HG02870 (cell line): ENCODE results near the gene FLII.
A peak's percentile ranks its signal among the peaks of the same experiment; 100 is the strongest.

Source experiments
- ATAC-seq: cut with Tn5 transposase; IDR thresholded peaks from one replicate; pipeline ENCODE4 v1.9.1; 2021; ENCODE audit warnings: mild to moderate bottlenecking, moderate library complexity; ENCODE audit not compliant: unreplicated experiment

The FLII gene

DNA sequence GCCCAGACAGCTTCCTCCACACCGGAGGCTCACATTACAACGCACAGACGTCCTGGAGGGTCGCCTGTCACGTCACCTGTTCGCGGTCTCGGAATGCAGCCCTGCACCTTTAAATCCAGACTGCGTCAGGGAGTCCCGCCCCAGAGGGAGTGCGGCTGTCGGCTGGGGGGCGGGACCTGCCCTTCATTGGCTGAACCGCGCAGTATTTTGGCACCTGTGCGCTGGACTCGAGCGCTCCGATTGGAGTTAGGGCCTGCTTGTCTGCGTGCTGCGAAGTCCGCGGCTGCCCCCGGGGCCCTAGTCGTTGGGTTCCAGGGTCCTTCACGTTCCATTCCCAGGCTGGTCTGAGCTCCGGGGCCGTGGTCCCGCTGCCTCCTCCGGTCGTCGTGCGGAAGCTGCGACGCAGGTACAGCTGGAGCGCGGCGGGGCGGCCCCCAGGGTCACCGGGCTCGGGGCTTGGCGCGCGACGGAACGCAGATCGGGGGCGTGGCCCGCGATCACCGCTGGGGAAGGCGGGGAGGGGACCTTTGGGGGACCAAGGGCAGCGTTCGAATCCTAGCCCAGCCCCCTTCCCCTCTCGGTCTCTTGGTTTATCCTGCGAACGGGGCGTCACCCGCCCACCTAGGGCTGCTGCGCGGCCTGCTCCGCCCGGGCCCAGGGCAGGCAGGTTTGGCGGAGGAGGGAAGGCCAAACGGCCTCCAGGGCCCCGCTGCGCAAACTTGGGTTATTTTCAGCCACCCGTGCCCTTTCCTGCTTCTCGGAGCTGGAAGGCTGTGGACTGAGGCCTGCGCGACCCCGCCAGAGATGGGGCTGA, 2.0 kb upstream of the FLII start, which contains the start of gene MIEF2:
Gene MIEF2, plus strand, starts transcription at position 331 of the 814 bp plus-strand sequence. CDS start 2,059 bp downstream, outside the sequence.
- ATAC-seq = peak; percentile 77

DNA sequence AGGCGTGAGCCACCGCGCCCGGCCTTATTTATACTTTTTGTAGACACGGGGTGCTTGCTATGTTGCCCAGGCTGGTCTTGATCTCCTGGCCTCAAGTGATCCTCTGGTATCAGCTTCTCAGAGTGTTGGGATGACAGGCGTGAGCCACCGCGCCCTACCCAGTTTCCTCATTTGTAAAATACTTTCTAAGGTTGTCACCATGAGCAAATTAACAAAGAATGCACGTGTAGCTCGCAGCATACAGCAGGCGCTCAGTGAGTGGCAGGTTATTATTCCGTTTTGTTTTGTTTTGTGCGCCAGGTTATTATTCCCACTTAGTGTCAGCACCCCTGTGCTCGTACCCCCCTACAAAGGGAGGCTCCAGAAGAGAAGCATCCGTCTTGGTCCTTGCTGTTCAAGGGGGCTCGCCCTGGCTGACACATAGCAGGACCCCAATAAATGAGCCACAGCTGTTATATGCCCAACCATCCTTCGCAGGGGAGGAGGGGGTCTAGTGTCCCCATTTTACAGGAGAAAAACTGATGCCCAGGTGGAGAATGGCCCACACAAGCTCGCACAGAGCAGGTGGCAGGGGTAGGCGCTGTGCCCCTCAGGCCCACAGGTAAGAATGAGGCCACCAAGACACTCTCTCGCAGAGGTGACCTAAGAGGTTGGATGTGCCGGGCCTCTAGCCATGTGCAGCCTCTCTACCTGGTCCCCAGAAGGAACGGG, 1.2 kb upstream of the FLII start:
- no peak for ATAC-seq

DNA sequence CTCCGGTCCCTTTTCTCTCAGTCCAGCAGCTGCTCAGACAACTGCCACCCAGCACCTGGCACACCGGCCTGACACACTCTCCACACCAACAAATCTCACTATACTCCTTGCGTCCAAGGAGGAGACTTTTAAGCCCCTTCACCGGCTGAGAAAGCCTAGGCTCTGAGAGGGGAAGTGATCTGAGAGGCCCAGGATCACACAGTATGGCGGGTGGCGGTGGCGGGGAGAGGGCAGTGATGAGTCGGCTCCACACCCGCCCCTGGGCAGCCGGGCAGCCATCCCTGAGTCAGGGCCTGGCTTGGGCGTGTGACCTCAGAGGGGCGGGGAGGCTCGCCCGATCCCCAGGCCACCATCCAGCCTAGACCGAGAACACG, 569 bp downstream of the FLII start:
- ATAC-seq = no peak

DNA sequence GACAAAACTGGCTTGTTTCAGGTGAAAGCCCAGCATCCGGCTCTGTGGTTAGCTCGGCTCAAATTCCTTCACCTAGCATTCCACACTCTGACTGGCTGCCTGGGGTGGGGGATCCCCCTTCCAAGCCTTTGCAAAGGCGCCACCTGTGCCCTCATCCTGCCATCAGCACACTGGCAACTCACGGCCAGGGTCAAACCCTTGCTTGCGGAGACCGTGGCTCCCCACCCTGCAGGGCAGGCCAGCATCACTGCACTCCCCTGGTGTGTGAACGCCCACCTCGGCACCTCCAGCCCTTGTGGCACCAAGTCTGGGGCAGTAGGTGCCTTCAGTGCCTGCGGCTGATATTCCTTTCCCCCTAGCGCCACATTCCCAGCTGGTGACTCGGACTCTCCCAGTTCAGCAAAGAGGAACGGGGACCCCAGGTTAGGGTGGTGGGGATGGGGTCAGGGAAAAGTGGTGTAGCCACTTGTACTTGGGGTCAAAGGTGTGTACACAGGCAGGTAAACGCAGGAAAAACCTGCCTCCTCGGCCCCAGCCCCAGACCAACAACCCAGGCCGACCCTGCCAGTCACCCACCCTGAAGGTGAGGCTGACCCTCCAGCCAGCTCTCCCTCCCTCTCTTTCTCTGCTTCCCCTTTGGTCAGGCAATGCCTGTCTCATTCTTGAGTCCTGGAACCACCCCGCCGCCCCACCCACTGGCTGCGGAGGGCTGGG, 1.1 kb downstream of the FLII start:
- no peak for ATAC-seq

DNA sequence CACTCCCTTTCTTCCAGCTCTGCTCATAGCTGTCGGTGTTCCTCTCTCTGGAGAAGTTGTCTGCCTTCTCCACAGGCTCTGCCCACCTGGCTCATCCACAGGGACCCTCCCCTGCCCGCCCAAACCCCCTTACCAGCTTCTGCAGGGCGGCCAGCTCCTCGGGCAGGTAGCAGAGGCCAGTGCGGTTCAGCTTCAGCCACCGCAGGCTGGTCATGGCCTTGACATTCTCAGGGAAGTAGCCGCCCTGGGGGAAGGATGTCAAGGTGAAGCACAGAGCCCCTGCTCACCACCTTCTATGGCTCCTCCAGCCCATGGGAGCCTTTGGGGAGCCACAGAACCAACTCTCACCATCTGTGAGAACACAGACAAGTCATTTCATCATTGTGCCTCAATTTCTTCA, 1.8 kb downstream of the FLII start:
- no peak for ATAC-seq

DNA sequence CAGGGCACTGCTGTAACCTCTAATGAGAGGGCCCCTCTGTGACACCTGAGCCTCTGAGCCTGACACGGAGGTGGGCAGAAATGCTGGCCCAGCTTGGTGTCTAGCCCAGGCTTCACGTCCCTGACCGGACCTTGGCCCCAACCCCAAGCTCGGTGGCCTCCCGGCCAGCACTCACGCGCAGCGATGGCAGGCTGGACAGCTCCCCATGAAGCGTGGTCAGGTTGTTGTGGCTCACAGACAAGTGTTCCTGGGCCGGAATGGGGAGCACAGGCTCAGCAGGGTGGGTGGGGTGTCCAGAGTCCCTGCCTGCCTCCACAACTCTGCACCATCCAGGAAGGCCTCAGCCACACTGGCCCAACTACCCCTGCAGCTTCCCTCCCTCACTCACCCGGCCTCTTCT, 2.2 kb downstream of the FLII start:
- no peak for ATAC-seq

DNA sequence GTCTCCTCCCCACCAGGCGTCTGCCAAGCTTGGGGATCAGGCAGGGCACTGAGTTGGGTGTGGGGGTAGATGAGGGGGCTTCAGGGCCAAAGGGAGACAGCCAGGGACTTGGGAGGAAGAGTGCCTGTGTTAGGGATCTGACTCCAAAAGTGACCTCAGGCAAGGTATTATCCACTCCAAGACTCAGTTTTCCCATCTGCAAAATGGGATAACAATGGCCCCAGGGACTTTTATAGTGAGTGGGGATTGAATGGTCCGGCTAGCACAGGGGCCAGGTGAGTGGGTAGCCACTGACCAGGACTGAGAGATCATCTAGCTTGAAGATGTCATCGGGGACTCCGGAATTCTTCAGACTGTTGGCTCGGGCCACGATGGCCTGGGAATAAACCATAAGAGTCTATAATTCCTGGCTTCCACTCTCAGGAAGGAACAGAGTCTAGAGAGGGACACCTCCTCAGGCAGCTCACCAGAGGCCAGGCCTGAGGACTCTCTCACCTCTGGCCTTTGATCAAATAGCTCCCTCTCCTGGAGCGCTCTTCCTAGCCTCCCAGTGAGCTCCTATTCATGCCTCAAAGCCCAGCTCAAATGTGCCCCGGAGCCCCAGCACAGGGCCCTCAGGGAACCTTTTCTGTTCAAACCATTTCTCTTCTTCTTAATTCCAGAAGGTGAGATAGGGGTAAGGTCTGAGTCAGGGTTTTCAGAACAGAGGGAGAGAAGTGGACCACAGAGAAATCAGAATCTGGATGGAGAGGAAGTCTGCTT, 3.5 kb downstream of the FLII start:
- ATAC-seq = no peak

DNA sequence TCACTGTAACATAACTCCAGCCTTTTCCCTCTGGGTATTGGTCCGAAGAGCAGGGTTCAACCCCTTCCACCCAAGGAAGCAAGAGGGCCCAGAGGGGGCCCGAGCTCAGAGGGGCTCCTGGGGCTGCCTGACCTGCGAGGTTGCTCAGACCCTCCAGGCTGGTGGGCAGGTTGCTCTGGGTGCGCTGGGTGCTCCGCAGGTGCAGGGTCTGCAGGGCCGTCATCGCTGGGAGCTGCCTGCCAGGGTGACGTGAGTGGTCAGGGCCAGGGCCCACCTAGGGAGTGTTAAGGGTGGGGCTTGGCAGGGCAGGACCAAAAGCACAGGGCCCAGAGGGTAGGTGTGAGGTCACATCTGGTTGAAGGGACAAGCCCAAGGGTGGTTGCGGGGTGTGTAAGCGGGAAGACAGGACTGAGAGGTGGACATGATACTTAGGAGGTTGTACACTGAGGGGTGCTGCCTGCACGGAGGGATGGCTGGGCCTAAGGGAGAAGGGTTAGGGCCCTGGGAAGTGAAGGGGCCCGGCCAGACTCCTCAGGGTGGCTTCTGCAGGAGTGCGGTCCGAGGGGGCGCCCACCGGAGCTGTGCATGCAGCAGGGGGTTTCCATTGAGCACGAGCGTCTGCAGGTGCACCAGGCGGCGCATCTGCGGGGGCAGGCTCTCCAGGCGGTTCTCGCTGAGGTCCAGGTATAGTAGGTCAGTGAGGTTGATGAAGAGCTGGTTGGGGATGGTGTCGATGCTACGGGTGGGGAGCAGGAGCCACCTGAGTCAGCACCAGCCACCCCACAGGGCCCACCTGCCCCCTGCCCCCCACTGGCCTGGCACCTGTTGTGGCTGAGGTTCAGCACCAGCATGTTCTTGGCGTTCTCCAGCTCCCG, 4.4 kb downstream of the FLII start:
- no peak for ATAC-seq

DNA sequence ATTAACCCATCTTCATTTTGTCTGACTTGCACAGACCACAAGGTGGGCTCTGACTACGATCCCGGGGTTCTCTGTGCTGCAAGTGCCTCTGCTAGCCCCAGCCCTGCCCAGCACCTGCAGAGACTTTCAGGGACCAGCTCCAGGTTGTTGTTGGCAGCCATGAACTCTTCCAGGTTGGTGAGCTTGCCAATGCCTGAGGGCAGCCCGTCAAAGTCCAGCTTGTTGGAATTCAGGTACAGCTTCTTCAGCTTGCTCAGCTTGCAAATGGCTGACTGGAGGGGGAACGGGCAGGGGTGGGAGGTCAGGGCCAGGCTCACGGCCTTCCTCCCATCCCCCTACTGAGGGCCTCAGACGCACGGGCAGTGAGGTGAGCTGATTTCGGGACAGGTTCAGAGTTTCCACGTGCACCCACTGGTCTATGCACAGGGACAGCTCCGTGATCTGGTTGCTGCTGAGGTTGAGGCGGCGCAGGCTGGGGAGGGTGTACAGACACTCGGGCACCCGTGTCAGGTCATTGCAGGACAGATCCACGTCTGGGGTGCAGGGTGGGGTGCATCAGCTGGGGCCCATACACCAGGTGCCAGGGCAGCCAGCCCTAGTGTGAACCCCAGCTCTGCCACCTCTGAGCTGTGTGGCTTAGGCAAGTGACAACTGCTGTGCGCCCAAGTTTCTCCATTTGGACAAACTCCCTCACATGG, 5.2 kb downstream of the FLII start:
- ATAC-seq = no peak

DNA sequence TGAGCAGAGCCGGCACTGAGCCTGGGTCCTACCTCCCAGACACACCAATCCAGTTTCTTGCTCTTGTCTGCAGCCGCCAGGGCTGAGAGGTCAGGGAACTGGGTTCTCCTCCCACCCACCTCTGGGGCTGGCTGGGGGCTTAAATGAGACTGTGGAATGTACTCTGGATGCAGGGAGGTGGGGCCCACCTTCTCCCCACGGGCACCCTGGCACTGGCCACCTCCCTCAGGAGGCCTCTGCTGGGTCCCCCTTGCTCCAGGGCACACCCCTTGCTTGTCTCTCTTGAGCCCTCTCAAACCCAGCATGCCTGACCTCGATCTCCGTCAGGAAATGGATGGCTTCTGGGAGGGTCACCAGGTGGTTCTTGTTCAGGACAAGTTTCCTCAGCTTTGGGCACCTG, 6.4 kb downstream of the FLII start:
- ATAC-seq = no peak

DNA sequence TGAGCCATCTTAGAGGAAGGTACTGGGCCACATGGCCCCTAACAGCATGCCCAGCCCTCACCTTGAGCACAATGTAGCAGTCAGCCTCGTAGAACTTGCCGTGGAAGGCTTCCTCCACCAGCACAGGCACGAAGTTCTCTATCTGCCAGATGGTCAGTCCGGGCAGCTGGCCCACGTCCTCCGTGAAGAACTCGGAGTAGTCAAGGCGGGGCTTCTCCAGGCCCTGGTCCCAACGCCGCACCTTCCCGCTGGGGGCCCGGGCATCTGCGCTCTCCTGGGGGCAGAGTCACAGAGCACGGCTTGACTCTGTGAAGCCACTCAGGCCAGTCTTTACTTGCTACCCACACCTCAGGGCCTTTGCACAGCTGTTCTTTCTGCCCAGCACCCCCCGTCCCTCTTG, 7.3 kb downstream of the FLII start:
- ATAC-seq = no peak

DNA sequence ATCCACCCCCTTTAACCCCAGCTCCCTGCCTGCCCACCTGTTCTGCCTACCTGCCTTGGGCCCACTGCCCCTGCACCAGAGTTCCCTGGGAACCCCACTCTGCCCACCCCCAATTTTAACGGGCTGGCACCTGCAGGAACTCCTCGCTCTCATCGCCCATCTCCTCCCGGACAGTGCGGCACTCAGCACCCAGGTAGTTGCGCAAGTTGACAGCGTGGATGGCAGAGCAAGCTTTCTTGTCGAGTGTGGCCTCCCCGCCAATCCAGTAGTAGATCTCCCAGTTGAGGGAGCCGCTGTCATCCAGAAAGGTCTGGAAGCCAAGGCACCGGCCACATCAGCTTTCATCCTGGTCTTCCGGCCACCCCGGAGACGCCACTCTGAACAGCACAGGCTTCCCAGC, 7.8 kb downstream of the FLII start:
- ATAC-seq = no peak

DNA sequence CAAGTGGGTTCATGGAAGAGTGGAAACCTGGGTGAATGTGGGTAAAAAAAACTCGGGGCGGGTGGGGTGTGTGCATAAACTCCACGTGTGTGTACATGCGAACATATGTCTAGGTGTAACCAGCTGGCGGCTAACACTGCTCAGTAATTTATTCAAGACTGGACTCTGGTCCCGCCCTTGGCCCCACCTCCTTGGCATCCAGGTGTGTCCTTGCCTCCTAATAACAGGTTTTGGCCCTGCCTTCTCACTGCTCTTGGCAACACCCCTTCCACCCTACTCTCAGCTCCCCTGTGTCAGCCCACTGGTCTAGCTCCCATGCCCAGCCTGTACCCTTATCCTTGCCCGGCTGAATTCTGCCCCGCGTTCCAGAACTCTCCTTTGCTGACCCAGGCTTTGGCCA, 8.3 kb downstream of the FLII start:
- no peak for ATAC-seq

DNA sequence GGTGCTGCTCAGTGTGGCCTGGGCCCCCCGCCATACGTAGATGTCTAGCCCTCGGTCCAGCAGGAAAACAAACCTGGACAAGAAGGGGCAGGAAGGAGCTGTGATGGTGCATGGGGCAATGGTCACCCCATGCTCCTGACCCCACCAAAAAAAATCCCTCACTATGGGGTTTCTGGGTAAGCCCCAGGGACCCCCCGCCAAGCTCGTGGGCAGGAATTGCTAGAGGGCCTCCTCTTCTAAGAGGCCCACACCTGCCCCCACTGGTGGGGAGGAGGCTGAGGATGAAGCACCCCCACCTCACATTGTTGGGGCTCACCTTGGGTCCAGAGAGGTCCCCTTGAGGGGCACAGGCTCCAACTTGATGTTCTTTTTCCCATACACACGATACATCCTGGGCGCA, 9.7 kb downstream of the FLII start:
- ATAC-seq = no peak

DNA sequence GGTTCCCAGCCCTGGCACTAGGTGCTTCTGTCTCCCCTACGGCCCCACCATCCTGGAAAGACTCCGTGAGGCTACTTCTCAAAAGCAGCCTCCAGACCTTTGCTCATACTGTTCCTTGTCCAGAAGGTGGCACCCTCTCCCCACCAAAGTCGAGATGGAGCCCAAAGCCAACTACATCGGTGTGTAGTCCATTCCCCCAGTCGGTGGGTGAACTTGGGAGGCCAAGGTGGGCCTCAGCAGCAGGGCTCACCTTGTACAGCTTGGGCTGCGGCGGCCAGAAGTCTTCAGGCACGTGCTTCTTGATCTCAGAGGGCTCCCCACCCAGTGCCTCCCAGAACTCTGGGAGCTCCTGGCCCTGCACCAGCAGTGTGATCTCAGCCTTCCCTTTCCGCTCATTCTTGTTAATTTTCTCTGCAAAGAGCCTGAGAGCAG, 10.2 kb downstream of the FLII start:
- ATAC-seq = no peak

DNA sequence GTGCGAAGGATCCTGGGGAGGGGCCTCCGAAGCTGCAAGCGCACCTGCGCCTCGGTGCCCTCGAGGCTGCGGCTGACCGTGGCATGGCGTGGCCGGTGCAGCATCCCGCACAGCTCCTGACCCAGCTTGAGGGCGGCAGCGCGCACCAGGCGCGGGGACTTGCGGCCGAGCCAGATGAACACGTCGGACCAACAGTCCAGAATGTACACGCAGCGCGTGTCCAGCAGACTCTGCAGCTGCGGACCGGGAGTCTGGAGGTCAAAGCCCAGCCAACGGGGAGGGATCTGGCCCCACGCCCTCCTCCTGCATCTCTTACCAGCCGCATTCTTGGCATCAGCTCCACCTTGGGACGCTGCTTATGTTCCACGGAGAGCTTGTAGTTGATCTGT, 10.9 kb downstream of the FLII start:
- ATAC-seq = no peak

DNA sequence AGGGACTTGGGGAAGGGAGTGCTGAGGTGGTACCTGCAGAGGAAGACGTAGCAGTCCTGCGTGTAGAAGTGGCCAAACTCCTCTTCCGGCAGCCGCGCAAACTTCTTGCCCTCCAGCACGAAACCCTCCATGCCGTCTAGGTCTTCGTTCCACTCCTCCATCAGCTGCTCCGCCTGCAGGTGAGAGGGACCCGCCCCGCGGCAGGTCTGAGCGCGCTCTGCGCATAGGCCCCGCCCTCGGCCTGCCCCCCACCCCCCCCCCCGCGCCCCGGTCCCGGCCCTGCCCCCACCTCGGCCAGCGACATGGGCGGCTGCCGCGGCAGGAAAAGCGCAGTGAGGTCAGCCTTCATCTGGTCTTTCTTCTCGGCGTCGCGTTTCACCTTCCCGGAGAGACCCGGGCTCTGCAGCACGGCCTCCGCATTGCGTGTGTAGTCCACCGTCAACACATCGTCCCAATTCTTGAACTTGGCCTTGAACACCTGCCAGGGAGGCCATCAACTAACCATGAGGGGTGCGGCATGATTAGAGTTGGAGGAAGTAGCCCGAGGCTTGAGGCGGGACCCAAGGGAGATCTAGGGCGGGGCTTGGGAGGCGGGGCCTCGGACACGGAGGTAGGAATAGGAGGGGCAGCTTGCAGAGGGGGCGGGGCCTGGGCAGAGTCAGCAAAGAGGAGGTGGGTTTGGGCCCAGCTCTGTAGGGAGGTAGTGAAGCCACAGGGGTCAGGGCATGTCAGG, 11.5 kb downstream of the FLII start:
- ATAC-seq = no peak

DNA sequence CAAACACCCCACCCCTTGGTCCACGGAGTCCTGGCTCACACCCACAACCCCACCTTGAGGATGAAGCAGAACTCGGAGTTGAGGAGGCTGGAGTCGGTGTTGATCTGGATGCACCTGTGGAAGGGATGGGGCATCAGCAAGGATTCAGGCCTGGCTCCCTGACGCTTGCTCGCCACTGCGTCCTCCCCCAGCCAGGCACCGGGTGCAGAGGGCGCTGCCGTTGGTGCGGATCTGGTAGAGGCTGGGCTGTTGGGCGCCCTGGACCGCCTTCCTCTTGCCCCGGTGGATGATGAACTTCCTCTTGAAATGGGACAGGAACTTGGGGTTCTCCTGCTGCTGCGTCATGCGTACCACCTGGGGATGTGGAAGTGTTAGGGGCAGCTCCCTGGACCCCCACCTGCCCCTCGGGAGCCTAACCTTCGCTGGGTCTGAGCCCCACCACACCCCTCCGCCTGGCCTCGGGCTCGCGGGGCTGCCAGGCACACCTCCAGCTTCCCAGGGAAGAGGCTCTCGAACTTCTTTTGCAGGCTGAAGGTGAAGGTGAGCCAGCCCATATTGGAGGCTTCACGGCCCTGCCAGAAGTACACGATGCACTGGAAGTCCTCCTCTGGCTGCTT, 12.3 kb downstream of the FLII start:
- ATAC-seq = no peak
